ENCODE data around the gene GLRX5. TPM values are rescaled to one million over a fixed set of nuclear protein-coding genes. Genes with fewer than 3 reads are reported as not detected.

GLRX5 gene
- total RNA-seq, 2 donors from 2014 or later: 21.5 to 49.1 TPM

- peak in 3 of 4 donors; percentile 39 to 69 (median 50) for DNase-seq
- intact Hi-C loops (cut with DNase I): no loop called here
- H3K27ac ChIP-seq: peak overlapping the region in 1 of 4 donors; percentile 40
Measured at GRCh38 chr14:95519699-95520098, 15.2 kb upstream of the GLRX5 start.

DNA sequence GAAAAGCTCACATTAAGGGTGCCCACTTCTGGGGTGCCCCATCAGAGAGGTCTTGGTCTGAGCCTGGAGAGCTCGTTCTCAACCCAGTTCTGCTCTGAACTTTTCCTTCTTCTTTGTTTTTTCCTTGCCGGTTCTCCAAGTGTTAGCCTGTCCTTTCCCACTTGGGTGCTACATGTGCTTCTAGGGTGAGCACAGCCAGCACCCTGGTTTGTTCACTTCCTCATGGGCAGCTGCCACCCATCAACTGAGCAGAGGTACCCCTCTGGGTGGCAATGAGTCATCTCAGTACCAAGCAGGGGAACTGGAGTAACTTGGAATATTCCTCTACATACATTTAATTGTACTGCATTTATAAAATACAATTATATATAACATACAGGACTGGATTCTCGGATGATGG lies 14.5 kb upstream of the GLRX5 start:
- TF ChIP-seq CTCF (IDR thresholded peaks at IDR 0.05) (no peak), POLR2A (IDR thresholded peaks at IDR 0.05) (no peak)
- intact Hi-C loops (cut with DNase I): no loop called here
- H3K36me3 ChIP-seq (replicated peaks in 1 of 2; ENCODE audit: insufficient read depth in 1 of 2, low read depth in 2 of 2): no peaks in the 10 kb centered on the region
- WGBS, 2 donors: 63 to 65% methylated on average over 3 of the region's 3 CpGs
- ATAC-seq (no peak), DNase-seq (peak in 1 of 4 donors; percentile 55)
- H3K27me3 ChIP-seq: no peaks in the 10 kb centered on the region
- H3K9me3 ChIP-seq: no peaks in the 10 kb centered on the region
- H3K27ac ChIP-seq: peak overlapping the region in 1 of 4 donors; percentile 40
- H3K4me3 ChIP-seq: no peak overlapping the region
- H3K4me1 ChIP-seq: peaks cover 41% of the 10 kb centered on the region

More at GRCh38 chr14:95519699-95520098, 15.2 kb upstream of the GLRX5 start:
- Histone ChIP-seq H3K36me3 (replicated peaks in 1 of 2; ENCODE audit: insufficient read depth in 1 of 2, low read depth in 2 of 2) (no peaks in the 10 kb centered on the region), H3K9me3 (no peaks in the 10 kb centered on the region), H3K4me1 (peaks cover 42% of the 10 kb centered on the region), H3K4me3 (no peak overlapping the region), H3K27me3 (no peaks in the 10 kb centered on the region)
- no peak for ATAC-seq
- TF ChIP-seq CTCF (IDR thresholded peaks at IDR 0.05): no peak
- no peak for TF ChIP-seq POLR2A (IDR thresholded peaks at IDR 0.05)
- WGBS, 2 donors: 39 to 63% methylated on average over 6 of the region's 6 CpGs

- peaks cover 34% of the 10 kb centered on the region for H3K4me1 ChIP-seq
- ATAC-seq (no peak), DNase-seq (no peak)
- 86 to 88% methylated on average over 4 of the region's 4 CpGs for WGBS, 2 donors
- TF ChIP-seq POLR2A (IDR thresholded peaks at IDR 0.05) (no peak), CTCF (IDR thresholded peaks at IDR 0.05) (no peak)
- H3K27ac ChIP-seq: no peak overlapping the region
- no peak overlapping the region for H3K4me3 ChIP-seq
- no peaks in the 10 kb centered on the region for H3K36me3 ChIP-seq (replicated peaks in 1 of 2; ENCODE audit: insufficient read depth in 1 of 2, low read depth in 2 of 2)
- no peaks in the 10 kb centered on the region for H3K9me3 ChIP-seq
- intact Hi-C loops (cut with DNase I): no loop called here
- H3K27me3 ChIP-seq: no peaks in the 10 kb centered on the region
Measured at GRCh38 chr14:95521001-95521400, 13.8 kb upstream of the GLRX5 start.

- TF ChIP-seq CTCF (IDR thresholded peaks at IDR 0.05): no peak
- TF ChIP-seq POLR2A (IDR thresholded peaks at IDR 0.05): no peak
- DNase-seq (no peak), ATAC-seq (no peak)
- H3K36me3 ChIP-seq (replicated peaks in 1 of 2; ENCODE audit: insufficient read depth in 1 of 2, low read depth in 2 of 2): no peaks in the 10 kb centered on the region
- no peaks in the 10 kb centered on the region for H3K9me3 ChIP-seq
- 87 to 90% methylated on average over 11 of the region's 11 CpGs for WGBS, 2 donors
- intact Hi-C loops (cut with DNase I): no loop called here
- H3K4me1 ChIP-seq: peaks cover 31% of the 10 kb centered on the region
- H3K27me3 ChIP-seq: no peaks in the 10 kb centered on the region
- H3K27ac ChIP-seq: no peak overlapping the region
- H3K4me3 ChIP-seq: no peak overlapping the region
Measured at GRCh38 chr14:95522116-95522515, 12.7 kb upstream of the GLRX5 start.

DNA sequence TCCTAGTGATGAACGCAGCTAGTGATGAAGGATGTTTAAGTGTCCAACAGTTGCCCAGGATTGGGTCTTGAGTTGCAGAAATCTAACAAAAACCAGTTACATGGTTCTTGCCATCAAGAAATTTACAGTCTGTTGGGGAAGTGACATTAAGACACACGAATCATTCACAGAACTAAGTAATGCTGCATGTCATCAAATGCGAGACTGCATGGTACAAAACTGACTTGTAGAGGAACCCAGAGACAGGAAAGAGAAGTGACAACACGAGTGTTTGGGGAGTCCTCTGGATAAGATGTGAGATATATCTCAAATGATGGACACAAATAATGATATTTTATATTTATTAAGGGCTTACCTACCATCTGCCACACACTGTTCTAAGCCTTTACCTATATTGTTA lies 12.3 kb upstream of the GLRX5 start:
- no peaks in the 10 kb centered on the region for H3K36me3 ChIP-seq (replicated peaks in 1 of 2; ENCODE audit: insufficient read depth in 1 of 2, low read depth in 2 of 2)
- H3K9me3 ChIP-seq: no peaks in the 10 kb centered on the region
- DNase-seq (no peak), ATAC-seq (no peak)
- no peak overlapping the region for H3K27ac ChIP-seq
- intact Hi-C loops (cut with DNase I): no loop called here
- no peaks in the 10 kb centered on the region for H3K27me3 ChIP-seq
- TF ChIP-seq CTCF (IDR thresholded peaks at IDR 0.05) (no peak), POLR2A (IDR thresholded peaks at IDR 0.05) (no peak)
- H3K4me1 ChIP-seq: peaks cover 29% of the 10 kb centered on the region
- H3K4me3 ChIP-seq: no peak overlapping the region
- WGBS, 2 donors: 74 to 89% methylated on average over 4 of the region's 4 CpGs
